H1 (cell line): Measurements from ENCODE around the gene MPRIP. TPM values are rescaled to one million over a fixed set of nuclear protein-coding genes. Genes with fewer than 3 reads are reported as not detected.

Source experiments
- CTCF ChIA-PET: fragments of 300-600 bp; sonication (Branson Sonifier 250); formaldehyde crosslinking; loops from one replicate; lab custom pipeline; 2021; ENCODE audit not compliant: partially characterized antibody; lab: Charles Lee
- POLR2A ChIA-PET: fragments of 300-600 bp; sonication (Branson Sonifier 250); formaldehyde crosslinking; loops from one replicate; lab custom pipeline; 2021; ENCODE audit warnings: inconsistent platforms; ENCODE audit not compliant: partially characterized antibody; lab: Charles Lee
- DNase-seq, 2 experiments: peaks; one replicate each; pipeline versions ENCODE4 v3.0.0 to v3.0.0-alpha.2; 2010 to 2022; ENCODE audit warnings: low spot score in 2 of 2, low read depth in 1 of 2, mixed read lengths in 1 of 2
- FAIRE-seq: peaks from 2 replicates; lab custom pipeline; 2011; peaks lifted over from hg19 to GRCh38; lab: Jason Lieb, UNC
- H2AFZ ChIP-seq: 2 replicates; pipeline ENCODE4 v1.8.1; 2012; ENCODE audit warnings: low read length, inconsistent platforms
- H2AK5ac ChIP-seq: 2 replicates; pipeline ENCODE4 v1.6.1; 2013; ENCODE audit warnings: low read depth, low read length
- H2BK120ac ChIP-seq: replicated peaks from 2 replicates; pipeline ENCODE3; 2013; ENCODE audit warnings: low read depth, low read length, inconsistent platforms
- H2BK12ac ChIP-seq: 2 replicates; pipeline ENCODE4 v1.6.1; 2013; ENCODE audit warnings: low read depth, low read length
- H2BK15ac ChIP-seq: 2 replicates; pipeline ENCODE4 v1.6.1; 2013; ENCODE audit warnings: low read length
- H2BK20ac ChIP-seq: 2 replicates; pipeline ENCODE4 v1.6.1; 2013; ENCODE audit warnings: low read length
- H2BK5ac ChIP-seq: 2 replicates; pipeline ENCODE4 v1.6.1; 2013; ENCODE audit warnings: low read depth, low read length
- H3K14ac ChIP-seq: 2 replicates; pipeline ENCODE4 v1.6.1; 2013; ENCODE audit warnings: inconsistent platforms; ENCODE audit not compliant: insufficient read length
- H3K18ac ChIP-seq: 2 replicates; pipeline ENCODE4 v1.6.1; 2013; ENCODE audit warnings: low read length; ENCODE audit errors: extremely low read depth
- H3K23ac ChIP-seq: 2 replicates; pipeline ENCODE4 v1.6.1; 2013; ENCODE audit warnings: inconsistent platforms; ENCODE audit not compliant: insufficient read length
- H3K23me2 ChIP-seq: 2 replicates; pipeline ENCODE4 v1.6.1; 2013; ENCODE audit warnings: low read depth, low read length
- H3K27ac ChIP-seq: 2 replicates; pipeline ENCODE4 v1.6.1; 2011; ENCODE audit warnings: low read depth, low read length, inconsistent platforms
- H3K27me3 ChIP-seq, 4 experiments: replicated peaks in 1 of 4; 1 replicate in 1 of 4; 2 replicates in 3 of 4; pipeline versions ENCODE4 v1.6.1 to v1.8.1; 2011 to 2013; ENCODE audit warnings: low read length in 3 of 4, mild to moderate bottlenecking in 3 of 4, inconsistent platforms in 2 of 4, mixed read lengths in 2 of 4, moderate library complexity in 1 of 4; ENCODE audit not compliant: control insufficient read depth in 3 of 4, insufficient read depth in 3 of 4; ENCODE audit errors: extremely low read depth in 1 of 4
- H3K36me3 ChIP-seq, 4 experiments: 2 replicates each; pipeline versions ENCODE4 v1.6.1 to v1.8.1; 2011 to 2013; ENCODE audit warnings: mild to moderate bottlenecking in 4 of 4, low read length in 3 of 4, moderate library complexity in 2 of 4, control low read depth in 1 of 4, inconsistent platforms in 1 of 4; ENCODE audit not compliant: insufficient read depth in 4 of 4, control insufficient read depth in 2 of 4
- H3K4ac ChIP-seq: replicated peaks from 2 replicates; pipeline ENCODE3; 2013; ENCODE audit warnings: low read length, low read depth, mixed read lengths, inconsistent platforms; ENCODE audit not compliant: insufficient read length
- H3K4me1 ChIP-seq, 4 experiments: replicated peaks in 1 of 4; 1 replicate in 1 of 4; 2 replicates in 3 of 4; pipeline versions ENCODE4 v1.6.1 to v1.8.1; 2011 to 2013; ENCODE audit warnings: low read length in 3 of 4, inconsistent platforms in 2 of 4, mixed read lengths in 1 of 4; ENCODE audit not compliant: insufficient read depth in 4 of 4, control insufficient read depth in 3 of 4
- H3K4me2 ChIP-seq, 2 experiments: 2 replicates each; pipeline versions ENCODE4 v1.6.1 to v1.8.1; 2011 to 2013; ENCODE audit warnings: low read depth in 2 of 2, low read length in 2 of 2, control low read depth in 1 of 2, inconsistent platforms in 1 of 2, mild to moderate bottlenecking in 1 of 2; ENCODE audit not compliant: insufficient read depth in 1 of 2
- H3K4me3 ChIP-seq, 4 experiments: fragments of 200-600, 300-600 bp in 1 of 4; sonication (generic), shearing (Covaris generic), sonication (Bioruptor Twin) in 1 of 4; 2 replicates each; pipeline versions ENCODE4 v1.5.1 to v1.8.1; 2011 to 2016; ENCODE audit warnings: low read length in 4 of 4, low read depth in 3 of 4, control low read depth in 2 of 4, inconsistent platforms in 2 of 4, mild to moderate bottlenecking in 2 of 4, mixed read lengths in 1 of 4, moderate library complexity in 1 of 4; ENCODE audit not compliant: insufficient read depth in 2 of 4; ENCODE audit errors: extremely low read depth in 1 of 4
- H3K56ac ChIP-seq: replicated peaks from 2 replicates; pipeline ENCODE3; 2013; ENCODE audit warnings: low read depth, mild to moderate bottlenecking, mixed read lengths, low read length, inconsistent platforms; ENCODE audit not compliant: insufficient read length
- H3K79me1 ChIP-seq: 2 replicates; pipeline ENCODE4 v1.6.1; 2013; ENCODE audit warnings: low read depth, low read length, control low read depth
- H3K79me2 ChIP-seq, 2 experiments: 2 replicates each; pipeline versions ENCODE4 v1.6.1 to v1.8.1; 2012 to 2013; ENCODE audit warnings: low read length in 2 of 2, mild to moderate bottlenecking in 2 of 2, inconsistent platforms in 1 of 2; ENCODE audit not compliant: insufficient read depth in 2 of 2, control insufficient read depth in 1 of 2
- H3K9ac ChIP-seq, 4 experiments: replicated peaks in 1 of 4; 1 replicate in 1 of 4; 2 replicates in 3 of 4; pipeline versions ENCODE4 v1.6.1 to v1.8.1; 2011 to 2013; ENCODE audit warnings: low read depth in 3 of 4, low read length in 3 of 4, control low read depth in 2 of 4, mild to moderate bottlenecking in 2 of 4, moderate library complexity in 2 of 4, inconsistent platforms in 1 of 4; ENCODE audit errors: extremely low read depth in 1 of 4
- H3K9me3 ChIP-seq, 2 experiments: 2 replicates each; pipeline versions ENCODE4 v1.6.1 to v1.8.1; 2012 to 2013; ENCODE audit warnings: mild to moderate bottlenecking in 2 of 2, moderate library complexity in 2 of 2, control low read depth in 1 of 2, inconsistent platforms in 1 of 2, low read depth in 1 of 2, low read length in 1 of 2, mixed read lengths in 1 of 2; ENCODE audit not compliant: insufficient read depth in 2 of 2
- H4K20me1 ChIP-seq, 2 experiments: replicated peaks in 1 of 2; 2 replicates each; pipeline versions ENCODE3 to v1.8.1; 2011 to 2013; ENCODE audit warnings: inconsistent platforms in 2 of 2, low read length in 2 of 2, mild to moderate bottlenecking in 1 of 2; ENCODE audit not compliant: insufficient read depth in 2 of 2, control insufficient read depth in 1 of 2
- H4K5ac ChIP-seq: 2 replicates; pipeline ENCODE4 v1.6.1; 2013; ENCODE audit warnings: low read length, low read depth, mixed read lengths, inconsistent platforms; ENCODE audit not compliant: insufficient read length
- H4K8ac ChIP-seq: 2 replicates; pipeline ENCODE4 v1.8.0; 2013; ENCODE audit warnings: mild to moderate bottlenecking, moderate library complexity, low read length, inconsistent platforms; ENCODE audit not compliant: insufficient read depth; ENCODE audit errors: extremely low read depth
- H4K91ac ChIP-seq: replicated peaks from 2 replicates; pipeline ENCODE3; 2013; ENCODE audit warnings: low read length, mixed read lengths, inconsistent platforms; ENCODE audit not compliant: insufficient read length
- ATF2 ChIP-seq: IDR thresholded peaks from 2 replicates; pipeline ENCODE4 v1.6.1; 2012; ENCODE audit warnings: low read length, inconsistent platforms
- BCL11A ChIP-seq, 2 experiments: IDR thresholded peaks; one replicate each; pipeline ENCODE4 v1.6.1; 2011; ENCODE audit warnings: low read depth in 2 of 2, low read length in 2 of 2, mild to moderate bottlenecking in 2 of 2
- FOSL1 ChIP-seq: IDR thresholded peaks from 2 replicates; pipeline ENCODE4 v1.6.1; 2011; ENCODE audit warnings: mild to moderate bottlenecking, low read depth, low read length, moderate library complexity; ENCODE audit not compliant: insufficient read depth
- MAX ChIP-seq: IDR thresholded peaks from 2 replicates; pipeline ENCODE4 v1.6.1; 2012; ENCODE audit warnings: inconsistent platforms
- POLR2A ChIP-seq, 2 experiments: IDR thresholded peaks; 1 replicate in 1 of 2; 2 replicates in 1 of 2; pipeline ENCODE4 v1.6.1; 2011; ENCODE audit warnings: low read depth in 2 of 2, low read length in 2 of 2, mild to moderate bottlenecking in 2 of 2; ENCODE audit errors: control extremely low read depth in 1 of 2
- RAD21 ChIP-seq, 2 experiments: IDR thresholded peaks in 1 of 2; conservative IDR thresholded peaks in 1 of 2; 2 replicates each; pipeline ENCODE4 v1.6.1; 2011; ENCODE audit warnings: low read depth in 2 of 2, low read length in 2 of 2, improper control_type of control experiment in 1 of 2, inconsistent platforms in 1 of 2, mild to moderate bottlenecking in 1 of 2, moderate library complexity in 1 of 2
- RFX5 ChIP-seq: IDR thresholded peaks from 2 replicates; pipeline ENCODE4 v1.6.1; 2011; ENCODE audit warnings: low read depth, low read length, improper control_type of control experiment, borderline replicate concordance
- SIRT6 ChIP-seq: IDR thresholded peaks from one replicate; pipeline ENCODE4 v1.7.1; 2012; ENCODE audit warnings: low read length, inconsistent platforms
- TEAD4 ChIP-seq: IDR thresholded peaks from 2 replicates; pipeline ENCODE4 v1.6.1; 2012; ENCODE audit warnings: low read depth, low read length, inconsistent platforms, mixed read lengths
- USF2 ChIP-seq: IDR thresholded peaks from 2 replicates; pipeline ENCODE4 v1.6.1; 2011; ENCODE audit warnings: low read length, improper control_type of control experiment
- YY1 ChIP-seq: IDR thresholded peaks from 2 replicates; pipeline ENCODE4 v1.6.1; 2011; ENCODE audit warnings: low read depth, mild to moderate bottlenecking, low read length
- WGBS, 2 experiments: shearing (Covaris generic) in 1 of 2; methylation state at CpG; one replicate each; pipeline versions ENCODE4 v1.1.6 to v1.1.7; 2013 to 2015; ENCODE audit warnings: low lambda C conversion rate in 2 of 2, mixed read lengths in 2 of 2, inconsistent platforms in 1 of 2, low coverage in 1 of 2, missing lambda C conversion rate in 1 of 2; ENCODE audit not compliant: insufficient replicate concordance in 2 of 2, insufficient coverage in 1 of 2, insufficient read length in 1 of 2; ENCODE audit errors: extremely low coverage in 1 of 2, missing lambda C conversion rate in 1 of 2; 5-methylcytosine and 5-hydroxymethylcytosine counted together
- polyA plus RNA-seq, 7 experiments: library from polyadenylated mRNA; depleted of rRNA in 3 of 7; stranded (reverse) in 5 of 7; unstranded in 2 of 7; fragments of >200 nt in 5 of 7; fragments of 200-250 nt in 2 of 7; gene quantifications; 1 replicate in 5 of 7; 2 replicates in 1 of 7; 4 replicates in 1 of 7; pipeline versions ENCODE4 v1.2.1 to v1.2.3, GENCODE V29; 2011 to 2013; ENCODE audit warnings: missing spikeins in 2 of 7, mixed read lengths in 2 of 7
- total RNA-seq: library from RNA; stranded (reverse); fragmentation: NEBNext Ultra II Directional; extraction: Animal tissue kit (Norgen Biotek cat#: 25700); gene quantifications from 2 replicates; pipeline ENCODE4 v1.2.1, GENCODE V29; 2021

MPRIP gene
- total and polyA plus RNA-seq, 2 of the 8 experiments (the other 6 are each of a cell fraction or from before 2014, with no cell fraction given) = 48.6 to 146 TPM

GRCh38 chr17:17239832-17240231 is 197.6 kb downstream of the MPRIP start:
- Histone ChIP-seq H3K4me1 (peaks cover 2 to 10% (median 5%) of the 10 kb centered on the region in 4 experiments; a peak in 5 of 7 replicates), H2BK120ac (no peak overlapping the region), H3K9ac (no peak overlapping the region), H4K5ac (no peak overlapping the region), H3K27ac (no peak overlapping the region), H3K23me2 (peaks cover 9% of the 10 kb centered on the region), H2AFZ (no peak overlapping the region), H3K23ac (no peak overlapping the region), H4K91ac (no peak overlapping the region), H3K4me2 (no peak overlapping the region), H3K14ac (no peak overlapping the region), H3K9me3 (no peaks in the 10 kb centered on the region), H2BK5ac (no peak overlapping the region), H3K36me3 (no peaks in the 10 kb centered on the region), H4K20me1 (peaks cover 8 to 13% of the 10 kb centered on the region in 2 experiments), H2BK20ac (no peak overlapping the region), H3K4ac (no peak overlapping the region), H3K79me1 (peaks cover 16% of the 10 kb centered on the region), H4K8ac (no peak overlapping the region), H3K79me2 (peaks cover 7 to 20% of the 10 kb centered on the region in 2 experiments; a peak in 3 of 4 replicates), H3K18ac (no peak overlapping the region), H3K56ac (no peak overlapping the region), H2BK12ac (no peak overlapping the region), H2BK15ac (no peak overlapping the region), H3K4me3 (no peak overlapping the region), H2AK5ac (no peak overlapping the region), H3K27me3 (no peaks in the 10 kb centered on the region)
- DNase-seq (no peak), FAIRE-seq (no peak)
- CTCF ChIA-PET = no interaction called here
- 82% methylated on average over 1 of the region's 1 CpG; no CpG with 5 or more reads in 1 of the 2 experiments for WGBS, 2 experiments
- POLR2A ChIA-PET = interaction anchor here (0.7 kb wide), 1 partner anchor 112 kb away, joined by 3 read pairs; no protein-coding TSS in a partner anchor
- TF ChIP-seq RAD21 (IDR thresholded peaks at IDR 0.05 in 1 of 2, conservative IDR thresholded peaks at IDR 0.05 in 1 of 2; ENCODE audit: low read depth in 2 of 2, low read length in 2 of 2) = no peak
- TF ChIP-seq USF2 = no peak
- no peak for TF ChIP-seq ATF2
- TF ChIP-seq POLR2A (IDR thresholded peaks at IDR 0.05; ENCODE audit: control extremely low read depth in 1 of 2, low read depth in 2 of 2, low read length in 2 of 2) = no peak
- no peak for TF ChIP-seq TEAD4
- TF ChIP-seq BCL11A (IDR thresholded peaks at IDR 0.05; ENCODE audit: low read depth in 2 of 2, low read length in 2 of 2) = no peak
- TF ChIP-seq MAX = no peak
- TF ChIP-seq YY1 = no peak
- TF ChIP-seq RFX5 = no peak
- no peak for TF ChIP-seq SIRT6
- no peak for TF ChIP-seq FOSL1
